NCI-H2227 treated with DMSO at 0.1 percent for 48 hours (cell line): ENCODE measurements around the gene LONRF2.
A peak's percentile ranks its signal among the peaks of the same experiment; 100 is the strongest.

Source experiments
- DNase-seq: peaks from one replicate; lab custom pipeline; 2025; lab: John Stamatoyannopoulos, UW

Gene LONRF2

GRCh38 chr2:100275200-100275589 is 47.1 kb downstream of the LONRF2 start:
- no peak for DNase-seq

DNA sequence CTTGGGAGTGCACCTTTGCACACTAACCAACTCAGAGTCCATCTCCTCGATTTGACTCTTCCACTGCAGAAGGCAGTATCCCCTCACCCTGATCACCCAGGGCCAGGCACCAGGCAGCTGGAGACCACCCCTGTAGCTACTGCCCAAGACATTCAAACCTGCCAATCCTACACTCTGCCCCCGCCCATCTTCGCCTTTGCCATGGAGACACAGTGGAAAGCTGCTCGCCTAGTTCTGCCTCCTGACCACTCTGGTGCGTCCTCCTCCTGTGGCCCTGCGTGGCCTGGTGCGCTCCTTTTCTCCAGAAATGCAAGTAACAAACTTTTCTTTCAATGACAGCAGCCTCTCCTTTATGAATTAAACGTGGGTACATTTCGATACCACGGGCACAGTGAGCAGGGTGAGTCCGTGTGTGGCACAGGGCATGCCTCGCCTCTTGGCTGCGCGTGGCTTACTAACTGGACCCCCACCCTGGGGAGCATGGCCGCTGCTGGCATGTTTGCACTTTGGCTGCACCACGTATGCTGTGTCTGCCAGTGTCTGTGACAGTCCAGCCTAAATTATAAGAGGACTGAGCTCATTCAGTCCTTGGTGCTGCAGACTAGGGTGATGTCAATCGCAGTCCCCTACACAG is 47.6 kb downstream of the LONRF2 start:
- no peak for DNase-seq

DNA sequence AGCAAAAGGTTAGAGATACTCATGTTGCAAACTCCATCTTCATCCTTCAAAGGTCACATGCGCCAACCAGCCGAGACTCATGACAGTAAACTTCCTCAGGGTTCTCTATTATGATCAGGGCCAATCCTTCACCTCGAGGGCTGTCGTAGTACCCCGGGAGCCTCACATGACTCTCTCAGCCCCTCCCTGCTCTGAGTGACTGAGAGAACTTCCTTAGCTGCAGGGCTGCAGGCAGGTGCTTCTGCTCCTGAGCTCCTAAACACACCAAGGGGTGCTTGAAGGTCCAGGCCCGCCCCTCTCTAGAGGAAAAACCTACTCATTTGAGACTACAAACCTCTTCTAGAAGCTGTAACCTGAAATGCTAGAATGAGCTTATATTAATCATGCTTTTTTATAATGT is 48.2 kb downstream of the LONRF2 start:
- no peak for DNase-seq

GRCh38 chr2:100273387-100273786 is 48.9 kb downstream of the LONRF2 start:
- no peak for DNase-seq

- no peak for DNase-seq
Measured at GRCh38 chr2:100272841-100273329, 49.4 kb downstream of the LONRF2 start.

DNA sequence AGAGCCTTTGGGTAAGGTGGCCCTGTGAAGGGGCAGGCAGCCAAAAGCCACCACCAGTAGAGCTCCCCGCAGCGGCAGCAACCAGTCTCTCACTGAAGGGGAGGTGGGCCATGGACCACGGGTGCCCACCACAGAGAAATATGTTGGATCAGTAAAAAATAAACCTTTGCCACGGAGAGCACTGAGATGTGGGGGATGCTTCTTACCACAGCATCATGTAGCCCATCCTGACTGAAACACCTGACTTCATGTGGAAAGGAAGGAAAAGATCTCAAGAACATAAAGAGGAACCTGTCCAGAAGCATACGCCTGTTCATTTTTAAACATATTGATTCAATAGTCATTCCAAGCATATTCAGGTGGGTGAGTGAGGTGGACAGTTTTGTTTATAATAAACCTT is 51.1 kb downstream of the LONRF2 start:
- DNase-seq, result no peak

DNA sequence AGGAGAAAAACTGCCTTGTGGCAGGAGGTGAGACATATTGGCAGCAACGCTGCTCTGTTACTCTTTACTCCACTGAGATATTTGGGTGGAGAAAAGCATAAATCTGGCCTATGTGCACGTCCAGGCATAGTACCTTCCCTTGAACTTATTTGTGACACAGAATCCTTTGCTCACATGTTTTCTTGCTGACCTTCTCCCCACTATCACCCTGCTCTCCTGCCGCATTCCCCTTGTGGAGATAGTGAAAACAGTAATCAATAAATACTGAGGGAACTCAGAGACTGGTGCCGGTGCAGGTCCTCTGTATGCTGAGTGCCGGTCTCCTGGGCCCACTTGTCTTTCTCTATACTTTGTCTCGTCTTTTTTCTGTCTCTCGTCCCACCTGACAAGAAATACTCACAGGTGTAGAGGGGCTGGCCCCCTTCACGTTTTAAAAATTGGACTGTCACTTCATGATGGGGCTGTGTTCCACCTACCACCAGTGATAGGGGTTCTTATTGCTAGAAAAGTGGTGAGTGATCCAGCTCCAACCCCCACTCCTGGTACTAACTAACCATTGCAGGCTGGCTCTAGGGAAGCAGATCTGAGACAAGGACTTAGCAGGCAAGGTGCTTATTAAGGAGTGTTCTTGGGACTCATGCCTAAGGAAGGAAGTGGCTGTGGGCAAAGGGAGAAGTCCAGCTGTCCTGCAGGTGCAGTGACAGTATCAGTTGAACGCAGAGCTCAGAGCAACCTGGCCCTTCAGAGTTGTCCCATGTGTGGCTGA is 51.7 kb downstream of the LONRF2 start:
- DNase-seq, result no peak

GRCh38 chr2:100269889-100270288 is 52.4 kb downstream of the LONRF2 start:
- no peak for DNase-seq

DNA sequence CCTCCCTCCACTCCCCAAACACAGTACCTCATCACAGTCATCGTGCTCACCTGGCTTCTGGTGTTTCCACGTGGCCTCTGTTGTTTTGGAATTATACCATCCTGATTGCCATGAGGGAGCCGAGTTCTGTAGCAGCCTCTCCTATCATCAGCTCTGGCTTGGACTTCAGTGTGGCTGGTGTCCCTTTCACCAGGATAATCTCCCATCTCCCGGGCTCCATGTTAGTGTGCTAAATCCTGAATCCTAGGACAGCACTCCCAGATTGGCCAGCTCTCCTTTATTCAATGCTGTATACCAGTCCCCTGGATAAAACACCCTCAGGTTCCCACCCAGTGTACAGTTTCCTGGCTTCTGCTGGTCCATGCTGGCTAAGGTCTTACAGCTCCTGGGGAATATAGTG is 53.3 kb downstream of the LONRF2 start:
- DNase-seq, result no peak

GRCh38 chr2:100267751-100268150 is 54.5 kb downstream of the LONRF2 start:
- DNase-seq, result no peak

DNA sequence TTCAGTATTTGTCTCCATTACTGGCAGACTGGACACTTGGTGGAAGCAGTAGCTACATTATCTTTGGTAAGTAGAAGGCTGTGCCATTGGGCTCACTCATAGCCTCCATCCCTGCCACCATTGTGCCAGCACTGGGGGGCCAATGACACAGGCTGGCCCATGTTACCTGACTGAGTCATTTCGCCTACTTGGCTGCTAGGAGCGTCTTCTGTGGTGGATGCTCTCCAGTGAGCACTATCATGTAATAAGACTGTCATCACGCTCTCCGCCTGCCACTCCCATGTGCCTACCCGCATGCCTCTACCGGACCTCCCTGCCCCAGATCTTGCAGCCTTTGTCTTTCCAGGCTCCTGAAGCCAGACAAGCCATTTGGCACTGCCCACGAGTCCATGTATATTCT is 56.2 kb downstream of the LONRF2 start:
- no peak for DNase-seq

DNA sequence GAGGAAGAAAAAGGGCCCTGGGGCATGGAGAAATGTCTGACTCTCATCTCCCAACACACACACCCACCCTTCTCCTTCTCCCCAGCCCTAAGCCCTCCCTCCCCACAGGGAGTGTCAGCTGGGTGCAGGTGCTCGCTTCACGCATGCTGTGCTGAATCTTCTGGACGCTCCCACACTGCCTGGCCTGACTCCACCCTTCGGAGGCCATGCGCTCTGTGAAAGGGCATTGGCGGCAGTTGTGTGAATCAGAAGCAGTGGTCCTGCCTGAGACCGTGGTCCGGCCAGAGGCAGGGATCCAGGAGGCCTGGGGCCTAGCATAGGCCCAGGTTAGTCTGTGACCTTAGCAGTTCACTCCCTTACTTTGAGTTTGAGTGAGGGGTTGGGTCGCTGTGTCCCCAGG is 57.1 kb downstream of the LONRF2 start:
- no peak for DNase-seq

GRCh38 chr2:100264651-100265050 is 57.6 kb downstream of the LONRF2 start:
- no peak for DNase-seq

- DNase-seq, result no peak
Measured at GRCh38 chr2:100264121-100264520, 58.2 kb downstream of the LONRF2 start.

DNA sequence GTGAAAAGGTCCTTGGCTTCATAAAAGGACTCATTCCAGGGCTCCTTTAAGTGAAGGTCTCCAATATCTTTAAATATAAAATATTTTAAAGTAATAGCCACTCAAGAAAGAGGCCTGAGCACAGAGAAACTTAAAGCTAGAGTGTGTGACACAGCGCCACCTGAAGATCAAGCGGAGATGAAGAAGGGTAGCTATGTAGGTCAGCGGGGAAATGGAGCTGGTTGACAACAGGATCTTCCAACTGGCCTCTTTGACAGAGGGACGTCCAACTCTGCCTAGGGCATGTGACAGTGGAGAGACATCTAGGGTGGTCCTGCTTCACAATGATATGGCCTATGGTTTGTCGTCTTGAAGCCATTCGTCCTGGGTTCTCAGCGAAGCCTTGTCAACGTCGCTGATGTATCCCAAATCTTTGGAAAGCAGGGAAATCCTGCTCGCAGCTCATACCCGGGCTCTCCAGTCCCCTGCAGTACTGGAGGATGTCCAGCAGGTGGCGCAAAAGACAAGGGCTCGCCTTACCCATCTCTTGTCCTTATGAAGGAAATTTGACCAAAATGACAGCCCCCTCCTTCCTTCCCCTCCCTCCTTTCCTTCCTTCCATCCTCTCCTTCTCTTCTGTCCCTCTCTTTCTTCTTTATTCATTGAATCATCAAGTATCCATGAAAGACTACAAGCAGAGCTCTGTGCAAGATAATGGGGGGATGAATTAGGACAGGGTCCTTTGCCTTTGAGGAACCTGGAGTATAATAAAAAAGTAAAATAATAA is 59.6 kb downstream of the LONRF2 start:
- peak; percentile 32 for DNase-seq

DNA sequence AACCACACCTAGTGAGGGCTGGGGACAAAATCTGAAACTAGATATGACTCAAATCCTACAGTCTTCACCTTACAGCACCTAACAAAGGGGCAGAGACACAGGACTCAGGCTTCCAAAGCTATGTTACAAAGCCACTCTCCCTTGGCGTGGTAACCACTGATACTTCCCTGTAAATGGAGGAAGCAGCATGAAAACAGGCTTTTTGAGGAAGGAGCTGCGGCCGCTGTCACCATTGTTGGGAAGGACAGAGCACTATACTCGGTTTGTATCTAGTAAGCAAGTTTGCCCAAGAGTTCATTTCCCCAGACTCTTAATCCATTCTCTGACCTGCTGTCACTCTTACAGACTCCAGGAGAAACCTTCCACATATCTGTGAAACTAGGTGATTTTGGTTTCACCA is 60.3 kb downstream of the LONRF2 start:
- no peak for DNase-seq

DNA sequence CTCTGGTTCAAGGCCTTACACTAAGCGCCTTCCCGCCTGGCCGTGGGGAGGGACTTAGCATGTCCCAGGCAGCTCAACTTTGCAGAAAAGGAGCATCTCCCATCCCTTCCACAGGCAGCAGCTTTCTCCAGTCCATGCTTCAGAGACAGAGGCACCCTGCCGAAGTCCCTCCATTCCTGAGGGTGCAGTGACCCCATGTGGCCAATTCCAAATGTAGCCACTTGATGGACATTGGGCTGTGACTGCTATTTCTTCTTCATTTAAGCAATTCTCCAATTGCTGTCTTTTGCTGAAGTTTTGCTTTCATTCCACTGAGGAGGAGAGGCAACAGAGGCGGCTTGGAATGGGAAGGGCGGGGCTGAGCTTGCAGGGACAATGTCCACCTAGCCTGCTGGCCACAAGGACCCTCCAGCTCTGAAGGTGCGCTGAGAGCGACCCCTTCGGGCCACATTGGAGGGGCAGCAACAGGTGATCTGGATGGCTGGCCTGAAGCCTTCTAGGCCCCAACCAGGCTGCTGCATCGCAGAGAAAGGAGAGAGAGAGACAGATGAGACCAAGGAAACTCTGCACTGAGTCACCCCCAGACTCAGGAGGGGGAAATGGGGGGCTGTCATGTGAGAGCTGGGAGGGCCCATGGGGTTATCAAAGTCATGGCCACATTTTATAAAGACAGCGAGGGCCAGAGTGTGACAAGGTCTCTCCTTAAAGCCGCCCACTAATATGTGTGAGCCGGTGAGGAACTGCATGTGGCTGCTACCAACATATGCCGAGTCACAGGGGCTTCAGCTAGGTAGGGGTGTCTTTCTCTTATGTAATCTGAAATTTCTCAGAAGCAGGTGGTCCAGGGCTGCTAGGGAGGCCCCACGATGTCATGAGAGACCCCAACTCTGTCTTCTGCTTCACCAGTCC is 61.3 kb downstream of the LONRF2 start:
- peak; percentile 60 for DNase-seq

- DNase-seq, result no peak
Measured at GRCh38 chr2:100259106-100259505, 63.2 kb downstream of the LONRF2 start.

- DNase-seq, result no peak
Measured at GRCh38 chr2:100257939-100258338, 64.4 kb downstream of the LONRF2 start.

- no peak for DNase-seq
Measured at GRCh38 chr2:100256849-100257248, 65.5 kb downstream of the LONRF2 start.

DNA sequence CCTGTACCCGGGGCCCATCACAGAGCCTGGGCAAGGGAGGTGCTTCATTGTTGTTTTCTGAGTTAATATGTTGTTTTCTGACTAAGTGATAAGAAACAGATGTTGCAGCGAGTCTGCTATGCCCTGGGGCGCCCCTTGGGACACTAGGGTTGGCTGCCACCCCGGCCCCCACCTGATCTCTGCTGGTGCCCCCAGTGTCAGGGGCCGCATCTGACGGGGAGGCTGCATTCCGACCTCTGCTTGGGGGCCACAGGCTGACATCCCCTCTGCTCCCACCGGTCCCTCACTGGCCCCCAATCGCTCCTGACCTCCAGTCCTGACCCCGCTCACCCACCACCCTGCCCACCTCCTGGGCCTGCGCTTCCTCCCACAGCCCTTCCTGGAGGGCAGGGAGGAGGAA is 65.9 kb downstream of the LONRF2 start:
- DNase-seq, result no peak

DNA sequence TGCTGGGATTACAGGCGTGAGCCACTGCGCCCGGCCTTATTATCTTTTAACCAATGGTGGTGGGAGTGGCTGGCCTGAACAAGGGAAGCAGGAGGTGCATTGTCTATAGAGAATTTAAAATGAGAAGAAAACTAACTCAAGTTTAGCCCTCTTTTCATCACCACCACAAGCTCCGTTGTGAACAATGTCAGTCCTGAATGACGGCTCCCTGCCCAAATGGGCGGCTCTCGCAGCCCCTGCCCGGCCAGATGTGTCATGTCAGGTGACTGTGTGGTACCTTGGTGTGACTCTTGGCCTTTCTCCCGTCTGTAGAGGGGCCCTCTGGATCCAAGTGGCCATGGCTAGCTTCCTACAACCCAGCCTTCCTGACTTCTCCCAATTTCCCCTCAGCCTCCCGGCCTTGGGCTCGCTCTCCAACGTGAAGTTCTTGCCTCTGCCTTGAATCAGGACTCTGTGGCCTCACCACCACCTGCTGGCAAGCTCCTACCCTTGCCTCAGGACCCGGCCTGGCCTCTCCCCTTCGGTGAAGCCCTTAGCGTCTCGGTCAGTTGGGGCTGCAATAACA is 67.6 kb downstream of the LONRF2 start:
- no peak for DNase-seq
